SK-N-SH (cell line): Measurements from ENCODE around the gene UTS2. TPM values are rescaled to one million over a fixed set of nuclear protein-coding genes. Genes with fewer than 3 reads are reported as not detected.

ENCODE experiments used
- CTCF ChIA-PET: fragments of 300-600, 350-600 bp; formaldehyde crosslinking; extraction: SDS; loops from one replicate; lab custom pipeline; 2021; lab: Yijun Ruan, JAX
- POLR2A ChIA-PET: fragments of 350-600 bp; sonication (Branson Sonifier 250); formaldehyde crosslinking; extraction: SDS; loops from one replicate; lab custom pipeline; 2020; ENCODE audit warnings: antibody characterized with exemption, inconsistent platforms; lab: Yijun Ruan, JAX
- DNase-seq: peaks from one replicate; pipeline ENCODE4 v3.0.0; 2012
- H2AFZ ChIP-seq: fragments of 200-600 bp; sonication (generic); 2 replicates; pipeline ENCODE4 v1.8.1; 2016; ENCODE audit warnings: antibody characterized with exemption, mild to moderate bottlenecking, low read depth
- H3F3A ChIP-seq: fragments of 200-600 bp; sonication (generic); replicated peaks from 2 replicates; pipeline ENCODE3; 2016; ENCODE audit warnings: antibody characterized with exemption, mild to moderate bottlenecking; ENCODE audit not compliant: insufficient read depth
- H3K27ac ChIP-seq, 2 experiments: fragments of 200-500 bp in 1 of 2; fragments of 200-600 bp in 1 of 2; sonication (Bioruptor generic) in 1 of 2; sonication (generic), shearing (Covaris generic) in 1 of 2; 2 replicates each; pipeline versions ENCODE4 v1.5.1 to v1.6.1; 2014 to 2016; ENCODE audit warnings: low read depth in 2 of 2, inconsistent platforms in 1 of 2, low read length in 1 of 2, mild to moderate bottlenecking in 1 of 2, mixed read lengths in 1 of 2
- H3K27me3 ChIP-seq: fragments of 200-600 bp; sonication (generic), shearing (Covaris generic); 2 replicates; pipeline ENCODE4 v1.6.1; 2016; ENCODE audit warnings: mixed run types; ENCODE audit not compliant: insufficient read depth
- H3K36me3 ChIP-seq, 2 experiments: fragments of 200-500 bp in 1 of 2; fragments of 200-600 bp in 1 of 2; sonication (Bioruptor generic) in 1 of 2; sonication (generic) in 1 of 2; replicated peaks in 1 of 2; 2 replicates each; pipeline versions ENCODE3 to v1.5.1; 2014 to 2016; ENCODE audit warnings: low read length in 1 of 2, mild to moderate bottlenecking in 1 of 2; ENCODE audit not compliant: insufficient read depth in 2 of 2, control insufficient read depth in 1 of 2
- H3K4me1 ChIP-seq, 2 experiments: fragments of 200-500 bp in 1 of 2; fragments of 200-600 bp in 1 of 2; sonication (Bioruptor generic) in 1 of 2; sonication (generic), shearing (Covaris generic) in 1 of 2; 2 replicates each; pipeline versions ENCODE4 v1.5.1 to v1.6.1; 2014 to 2016; ENCODE audit warnings: low read depth in 1 of 2, low read length in 1 of 2, mixed run types in 1 of 2; ENCODE audit not compliant: insufficient read depth in 2 of 2, control insufficient read depth in 1 of 2
- H3K4me2 ChIP-seq: fragments of 200-600 bp; sonication (generic), shearing (Covaris generic); 2 replicates; pipeline ENCODE4 v1.6.1; 2017; ENCODE audit warnings: mixed run types
- H3K4me3 ChIP-seq, 2 experiments: fragments of 200-500 bp in 1 of 2; fragments of 200-600 bp in 1 of 2; sonication (Bioruptor generic) in 1 of 2; sonication (generic), shearing (Covaris generic) in 1 of 2; 2 replicates each; pipeline versions ENCODE4 v1.5.1 to v1.8.1; 2014 to 2016; ENCODE audit warnings: low read depth in 2 of 2, inconsistent platforms in 1 of 2, low read length in 1 of 2, mild to moderate bottlenecking in 1 of 2, mixed read lengths in 1 of 2, moderate library complexity in 1 of 2
- H3K79me2 ChIP-seq: fragments of 200-600 bp; sonication (generic); 2 replicates; pipeline ENCODE4 v1.8.1; 2017; ENCODE audit warnings: mild to moderate bottlenecking; ENCODE audit not compliant: insufficient read depth
- H3K9ac ChIP-seq: fragments of 200-600 bp; sonication (generic); 2 replicates; pipeline ENCODE4 v1.6.1; 2017; ENCODE audit warnings: mixed run types
- H3K9me2 ChIP-seq: fragments of 200-600 bp; sonication (generic); 2 replicates; pipeline ENCODE4 v1.6.1; 2017; ENCODE audit warnings: mixed run types
- H3K9me3 ChIP-seq: fragments of 200-600 bp; sonication (generic); 2 replicates; pipeline ENCODE4 v1.6.1; 2017; ENCODE audit warnings: mixed run types, mild to moderate bottlenecking, moderate library complexity
- H4K20me1 ChIP-seq: fragments of 200-600 bp; sonication (generic); 2 replicates; pipeline ENCODE4 v1.6.1; 2017; ENCODE audit warnings: mild to moderate bottlenecking, mixed run types; ENCODE audit not compliant: insufficient read depth
- CHD2 ChIP-seq: fragments of 150-350 bp; IDR thresholded peaks from 2 replicates; pipeline ENCODE4 v1.6.1; 2018; ENCODE audit warnings: low read length; ENCODE audit not compliant: partially characterized antibody
- ELF1 ChIP-seq: IDR thresholded peaks from 2 replicates; pipeline ENCODE4 v1.4.0; 2012
- EZH2phosphoT487 ChIP-seq: fragments of 200-600 bp; sonication (generic); IDR thresholded peaks from 2 replicates; pipeline ENCODE4 v1.6.1; 2017; ENCODE audit warnings: low read depth, mixed run types, mild to moderate bottlenecking, antibody characterized with exemption, moderate library complexity, borderline replicate concordance
- FOXJ3 ChIP-seq: sonication (generic); formaldehyde crosslinking; IDR thresholded peaks from 2 replicates; pipeline ENCODE4 v1.5.1; 2020; ENCODE audit warnings: mild to moderate bottlenecking, missing genetic modification reagents
- JUND ChIP-seq: IDR thresholded peaks from 2 replicates; pipeline ENCODE4 v1.4.0; 2012
- MXI1 ChIP-seq: IDR thresholded peaks from 2 replicates; pipeline ENCODE4 v1.6.1; 2012; ENCODE audit warnings: mild to moderate bottlenecking, low read depth, low read length, improper control_type of control experiment
- RFX5 ChIP-seq: IDR thresholded peaks from 2 replicates; pipeline ENCODE4 v1.6.1; 2012; ENCODE audit warnings: mild to moderate bottlenecking, improper control_type of control experiment, low read length
- SIN3A ChIP-seq: IDR thresholded peaks from 2 replicates; pipeline ENCODE4 v1.6.1; 2012; ENCODE audit warnings: low read depth, mild to moderate bottlenecking, low read length, moderate library complexity, borderline replicate concordance
- SMC3 ChIP-seq: IDR thresholded peaks from 2 replicates; pipeline ENCODE4 v1.6.1; 2012; ENCODE audit warnings: low read depth, low read length, improper control_type of control experiment
- TEAD4 ChIP-seq: IDR thresholded peaks from 2 replicates; pipeline ENCODE4 v1.4.0; 2012; ENCODE audit warnings: mild to moderate bottlenecking, borderline replicate concordance; ENCODE audit not compliant: insufficient read depth
- WGBS: methylation state at CpG from one replicate; pipeline ENCODE4 v1.1.6; 2017; ENCODE audit warnings: low lambda C conversion rate; 5-methylcytosine and 5-hydroxymethylcytosine counted together
- polyA plus RNA-seq, 3 experiments: library from polyadenylated mRNA; depleted of rRNA; stranded (reverse); fragments of >200 nt; gene quantifications; 2 replicates each; pipeline ENCODE4 v1.2.3, GENCODE V29; 2012
- TF ChIP-seq, protein P1 (sequence below): IDR thresholded peaks from 2 replicates; pipeline ENCODE4 v1.6.1; 2012; ENCODE audit warnings: mild to moderate bottlenecking, low read depth, low read length, moderate library complexity
- TF ChIP-seq, protein P2 (sequence below): fragments of 150-350 bp; IDR thresholded peaks from 2 replicates; pipeline ENCODE4 v1.6.1; 2016; ENCODE audit warnings: mild to moderate bottlenecking, low read depth, low read length
- TF ChIP-seq, protein P3 (sequence below): IDR thresholded peaks from 2 replicates; pipeline ENCODE4 v1.4.0; 2012; ENCODE audit warnings: low read depth
- TF ChIP-seq, protein P4 (sequence below): IDR thresholded peaks from 2 replicates; pipeline ENCODE4; 2012

Gene UTS2
- polyA plus RNA-seq, 1 of the 3 experiments (the other 2 are of a cell fraction) = 0.13 TPM

DNA sequence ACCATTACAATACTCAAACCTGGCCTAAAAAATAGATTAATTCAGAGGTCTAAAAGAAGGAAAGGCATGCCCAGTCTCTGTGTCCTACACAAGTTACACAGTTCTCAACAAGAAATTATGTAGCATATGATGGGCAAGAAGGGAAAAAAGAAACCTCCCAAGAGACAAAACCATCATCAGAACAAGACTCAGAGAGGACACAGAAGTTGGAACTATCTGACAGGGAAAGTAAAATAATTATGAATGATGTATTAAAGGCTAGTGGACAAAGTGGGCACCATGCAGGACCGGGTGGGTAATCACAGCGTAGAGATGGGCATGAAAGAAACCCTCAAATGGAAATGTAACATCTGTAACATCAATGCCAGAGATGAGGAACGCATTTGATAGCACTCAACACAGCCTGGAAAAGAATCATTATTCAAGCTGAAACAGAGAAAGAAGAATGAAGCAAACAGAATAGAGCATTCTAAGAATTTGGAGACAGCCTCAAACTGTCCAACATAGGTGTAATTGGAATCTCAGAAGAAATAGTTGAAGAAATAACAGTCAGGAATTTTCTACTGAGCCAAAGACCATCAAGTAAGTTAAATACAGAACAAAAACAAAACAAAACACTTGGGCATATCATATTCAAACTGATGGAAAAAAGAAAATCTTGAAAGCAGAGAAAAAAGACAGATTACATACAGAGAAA is 39.0 kb downstream of the UTS2 start:
- H3K9me3 ChIP-seq = 0 out of 2 replicates have a peak, but pooled peaks cover 11% of the 10 kb centered on the region
- 86% methylated on average over 3 of the region's 3 CpGs for WGBS
- no peak overlapping the region for H3K4me2 ChIP-seq
- no peak overlapping the region for H3K9ac ChIP-seq
- H3K9me2 ChIP-seq = no peaks in the 10 kb centered on the region
- peaks cover 15% of the 10 kb centered on the region for H3F3A ChIP-seq
- no peak overlapping the region for H3K4me3 ChIP-seq
- no peaks in the 10 kb centered on the region for H3K4me1 ChIP-seq
- ChIA-PET CTCF (interaction anchor here (0.7 kb wide), 1 partner anchor 11 kb away, joined by 3 read pairs; no protein-coding TSS in a partner anchor), POLR2A (no interaction called here)
- no peaks in the 10 kb centered on the region for H4K20me1 ChIP-seq
- H3K79me2 ChIP-seq = no peaks in the 10 kb centered on the region
- TF ChIP-seq RFX5 = no peak
- TF ChIP-seq JUND = no peak
- TF ChIP-seq SIN3A = no peak
- no peak for TF ChIP-seq FOXJ3
- TF ChIP-seq, protein P1, sequence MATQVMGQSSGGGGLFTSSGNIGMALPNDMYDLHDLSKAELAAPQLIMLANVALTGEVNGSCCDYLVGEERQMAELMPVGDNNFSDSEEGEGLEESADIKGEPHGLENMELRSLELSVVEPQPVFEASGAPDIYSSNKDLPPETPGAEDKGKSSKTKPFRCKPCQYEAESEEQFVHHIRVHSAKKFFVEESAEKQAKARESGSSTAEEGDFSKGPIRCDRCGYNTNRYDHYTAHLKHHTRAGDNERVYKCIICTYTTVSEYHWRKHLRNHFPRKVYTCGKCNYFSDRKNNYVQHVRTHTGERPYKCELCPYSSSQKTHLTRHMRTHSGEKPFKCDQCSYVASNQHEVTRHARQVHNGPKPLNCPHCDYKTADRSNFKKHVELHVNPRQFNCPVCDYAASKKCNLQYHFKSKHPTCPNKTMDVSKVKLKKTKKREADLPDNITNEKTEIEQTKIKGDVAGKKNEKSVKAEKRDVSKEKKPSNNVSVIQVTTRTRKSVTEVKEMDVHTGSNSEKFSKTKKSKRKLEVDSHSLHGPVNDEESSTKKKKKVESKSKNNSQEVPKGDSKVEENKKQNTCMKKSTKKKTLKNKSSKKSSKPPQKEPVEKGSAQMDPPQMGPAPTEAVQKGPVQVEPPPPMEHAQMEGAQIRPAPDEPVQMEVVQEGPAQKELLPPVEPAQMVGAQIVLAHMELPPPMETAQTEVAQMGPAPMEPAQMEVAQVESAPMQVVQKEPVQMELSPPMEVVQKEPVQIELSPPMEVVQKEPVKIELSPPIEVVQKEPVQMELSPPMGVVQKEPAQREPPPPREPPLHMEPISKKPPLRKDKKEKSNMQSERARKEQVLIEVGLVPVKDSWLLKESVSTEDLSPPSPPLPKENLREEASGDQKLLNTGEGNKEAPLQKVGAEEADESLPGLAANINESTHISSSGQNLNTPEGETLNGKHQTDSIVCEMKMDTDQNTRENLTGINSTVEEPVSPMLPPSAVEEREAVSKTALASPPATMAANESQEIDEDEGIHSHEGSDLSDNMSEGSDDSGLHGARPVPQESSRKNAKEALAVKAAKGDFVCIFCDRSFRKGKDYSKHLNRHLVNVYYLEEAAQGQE = no peak
- TF ChIP-seq SMC3 = no peak
- TF ChIP-seq, protein P2, sequence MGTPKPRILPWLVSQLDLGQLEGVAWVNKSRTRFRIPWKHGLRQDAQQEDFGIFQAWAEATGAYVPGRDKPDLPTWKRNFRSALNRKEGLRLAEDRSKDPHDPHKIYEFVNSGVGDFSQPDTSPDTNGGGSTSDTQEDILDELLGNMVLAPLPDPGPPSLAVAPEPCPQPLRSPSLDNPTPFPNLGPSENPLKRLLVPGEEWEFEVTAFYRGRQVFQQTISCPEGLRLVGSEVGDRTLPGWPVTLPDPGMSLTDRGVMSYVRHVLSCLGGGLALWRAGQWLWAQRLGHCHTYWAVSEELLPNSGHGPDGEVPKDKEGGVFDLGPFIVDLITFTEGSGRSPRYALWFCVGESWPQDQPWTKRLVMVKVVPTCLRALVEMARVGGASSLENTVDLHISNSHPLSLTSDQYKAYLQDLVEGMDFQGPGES = no peak
- TF ChIP-seq TEAD4 = no peak
- no peaks in the 10 kb centered on the region for H3K27me3 ChIP-seq
- no peak for DNase-seq
- H2AFZ ChIP-seq = no peak overlapping the region
- no peak overlapping the region for H3K27ac ChIP-seq
- H3K36me3 ChIP-seq = peaks cover 29 to 61% of the 10 kb centered on the region in 2 experiments

DNA sequence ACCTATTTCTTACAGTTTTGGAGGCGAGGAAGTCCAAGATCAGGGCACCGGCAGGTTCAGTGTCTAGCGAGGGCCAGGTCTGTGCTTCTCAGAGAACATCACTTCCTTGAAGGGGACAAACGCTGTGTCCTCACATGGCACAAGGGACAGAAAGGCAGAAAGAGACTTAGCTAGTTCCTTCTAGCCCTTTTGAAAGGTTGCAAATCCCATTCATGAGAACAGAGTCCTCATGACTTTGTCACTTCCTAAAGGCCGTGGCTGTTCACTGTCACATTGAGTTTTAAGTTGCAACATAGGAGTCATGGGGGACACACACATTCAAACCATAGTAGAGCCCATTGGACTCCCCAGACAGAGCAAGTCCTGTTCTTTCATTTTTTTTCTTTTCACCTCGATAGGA is 41.4 kb downstream of the UTS2 start:
- no peak for DNase-seq
- Histone ChIP-seq H3K9me2 (no peaks in the 10 kb centered on the region), H3K79me2 (no peaks in the 10 kb centered on the region), H3K4me1 (no peaks in the 10 kb centered on the region), H3F3A (peaks cover 17% of the 10 kb centered on the region), H3K36me3 (peaks cover 37 to 65% of the 10 kb centered on the region in 2 experiments), H3K4me3 (no peak overlapping the region), H2AFZ (no peak overlapping the region), H3K9me3 (0 out of 2 replicates have a peak, but pooled peaks cover 11% of the 10 kb centered on the region), H4K20me1 (no peaks in the 10 kb centered on the region), H3K27me3 (no peaks in the 10 kb centered on the region), H3K9ac (no peak overlapping the region), H3K27ac (no peak overlapping the region), H3K4me2 (no peak overlapping the region)
- WGBS = 94% methylated on average over 4 of the region's 6 CpGs
- CTCF ChIA-PET = interaction anchor here (0.8 kb wide), 1 partner anchor 92 kb away, joined by 3 read pairs; no protein-coding TSS in a partner anchor
- POLR2A ChIA-PET = no interaction called here
- TF ChIP-seq CHD2 (no peak), JUND (no peak), EZH2phosphoT487 (no peak), MXI1 (no peak), ELF1 (no peak)
- TF ChIP-seq, protein P1 = no peak
- TF ChIP-seq, protein P3, sequence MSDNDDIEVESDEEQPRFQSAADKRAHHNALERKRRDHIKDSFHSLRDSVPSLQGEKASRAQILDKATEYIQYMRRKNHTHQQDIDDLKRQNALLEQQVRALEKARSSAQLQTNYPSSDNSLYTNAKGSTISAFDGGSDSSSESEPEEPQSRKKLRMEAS = no peak
- TF ChIP-seq, protein P4, sequence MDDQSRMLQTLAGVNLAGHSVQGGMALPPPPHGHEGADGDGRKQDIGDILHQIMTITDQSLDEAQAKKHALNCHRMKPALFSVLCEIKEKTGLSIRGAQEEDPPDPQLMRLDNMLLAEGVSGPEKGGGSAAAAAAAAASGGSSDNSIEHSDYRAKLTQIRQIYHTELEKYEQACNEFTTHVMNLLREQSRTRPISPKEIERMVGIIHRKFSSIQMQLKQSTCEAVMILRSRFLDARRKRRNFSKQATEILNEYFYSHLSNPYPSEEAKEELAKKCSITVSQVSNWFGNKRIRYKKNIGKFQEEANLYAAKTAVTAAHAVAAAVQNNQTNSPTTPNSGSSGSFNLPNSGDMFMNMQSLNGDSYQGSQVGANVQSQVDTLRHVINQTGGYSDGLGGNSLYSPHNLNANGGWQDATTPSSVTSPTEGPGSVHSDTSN = no peak
